Kidney glomerular epithelial cell (primary cell): ENCODE measurements around the gene TMEM14C.
"Not testable (repeated sequence)": the region's sequence is repeated elsewhere in the genome, so short reads cannot be mapped to it uniquely, and the experiment has no call there.

Source experiments
- DNase-seq: peaks from one replicate; lab custom pipeline; 2025; lab: John Stamatoyannopoulos, UW

The TMEM14C gene

GRCh38 chr6:10720960-10721849, 1.7 kb upstream of the TMEM14C start:
- DNase-seq: not testable (repeated sequence)

GRCh38 chr6:10721850-10722569, 860 bp upstream of the TMEM14C start:
- DNase-seq: no peak

- no peak for DNase-seq
These were observed 375 bp upstream of the TMEM14C start for GRCh38 chr6:10722570-10722819.

- no peak for DNase-seq
These were observed 654 bp downstream of the TMEM14C start for GRCh38 chr6:10723567-10723881.

GRCh38 chr6:10725044-10725443, 2.2 kb downstream of the TMEM14C start:
- DNase-seq: no peak

- no peak for DNase-seq
These were observed 2.8 kb downstream of the TMEM14C start for GRCh38 chr6:10725716-10726115.

- no peak for DNase-seq
These were observed 7.4 kb downstream of the TMEM14C start for GRCh38 chr6:10730254-10730653.

GRCh38 chr6:10733151-10733715, 10.4 kb downstream of the TMEM14C start:
- no peak for DNase-seq

- no peak for DNase-seq
These were observed 11.0 kb downstream of the TMEM14C start for GRCh38 chr6:10733863-10734262.

- no peak for DNase-seq
These were observed 13.9 kb downstream of the TMEM14C start for GRCh38 chr6:10736731-10737130.

- no peak for DNase-seq
These were observed 17.2 kb downstream of the TMEM14C start for GRCh38 chr6:10740061-10740460.

GRCh38 chr6:10741643-10742042, 18.8 kb downstream of the TMEM14C start:
- not testable (repeated sequence) for DNase-seq

GRCh38 chr6:10742251-10742650, 19.4 kb downstream of the TMEM14C start:
- no peak for DNase-seq

GRCh38 chr6:10743515-10743914, 20.6 kb downstream of the TMEM14C start:
- no peak for DNase-seq

GRCh38 chr6:10745116-10745515, 22.2 kb downstream of the TMEM14C start:
- DNase-seq: no peak

- DNase-seq: no peak
These were observed 24.0 kb downstream of the TMEM14C start for GRCh38 chr6:10746915-10747250.

GRCh38 chr6:10747251-10747972, 24.5 kb downstream of the TMEM14C start, which contains the start of gene TMEM14B:
TSS of gene TMEM14B (plus strand) at chr6:10747805. CDS start at chr6:10749246, 1,441 bp downstream.
- peak; percentile 95 for DNase-seq

GRCh38 chr6:10749734-10750133, 26.9 kb downstream of the TMEM14C start:
- no peak for DNase-seq

GRCh38 chr6:10750568-10750967, 27.7 kb downstream of the TMEM14C start:
- not testable (repeated sequence) for DNase-seq

GRCh38 chr6:10751757-10752156, 28.9 kb downstream of the TMEM14C start:
- DNase-seq: not testable (repeated sequence)

- DNase-seq: no peak
These were observed 33.2 kb downstream of the TMEM14C start for GRCh38 chr6:10756085-10756484.

GRCh38 chr6:10759312-10759839, 36.5 kb downstream of the TMEM14C start:
- DNase-seq: peak; percentile 95
